ENCODE measurements around the gene RSBN1. TPM values are rescaled to one million over a fixed set of nuclear protein-coding genes. Genes with fewer than 3 reads are reported as not detected.

The RSBN1 gene
- total and polyA plus RNA-seq, 12 donors = 2.1 to 13.9 (median 11.3) TPM

DNA sequence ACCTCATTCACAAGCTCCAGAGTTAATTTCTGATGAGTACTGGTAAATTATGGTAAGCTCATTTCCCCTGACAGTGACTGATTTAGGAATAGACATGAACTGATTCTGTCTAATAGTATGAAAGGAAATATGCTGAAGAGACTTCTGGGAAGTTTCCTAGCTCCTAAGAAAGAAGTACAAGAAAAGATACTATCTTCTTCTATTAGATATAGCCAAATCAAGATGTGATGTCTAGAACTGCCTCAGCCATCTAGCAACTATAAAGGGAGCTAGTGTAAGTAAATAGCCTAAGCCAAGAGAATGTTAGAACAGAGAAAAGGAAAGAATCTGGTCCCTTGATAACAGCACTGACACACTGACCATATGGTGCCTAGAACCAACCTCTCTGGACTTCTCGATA, 42.2 kb downstream of the RSBN1 start:
- peaks cover 0 to 20% (median 14%) of the 10 kb centered on the region in 9 donors for H3K4me1 ChIP-seq
- TF ChIP-seq, protein P1, sequence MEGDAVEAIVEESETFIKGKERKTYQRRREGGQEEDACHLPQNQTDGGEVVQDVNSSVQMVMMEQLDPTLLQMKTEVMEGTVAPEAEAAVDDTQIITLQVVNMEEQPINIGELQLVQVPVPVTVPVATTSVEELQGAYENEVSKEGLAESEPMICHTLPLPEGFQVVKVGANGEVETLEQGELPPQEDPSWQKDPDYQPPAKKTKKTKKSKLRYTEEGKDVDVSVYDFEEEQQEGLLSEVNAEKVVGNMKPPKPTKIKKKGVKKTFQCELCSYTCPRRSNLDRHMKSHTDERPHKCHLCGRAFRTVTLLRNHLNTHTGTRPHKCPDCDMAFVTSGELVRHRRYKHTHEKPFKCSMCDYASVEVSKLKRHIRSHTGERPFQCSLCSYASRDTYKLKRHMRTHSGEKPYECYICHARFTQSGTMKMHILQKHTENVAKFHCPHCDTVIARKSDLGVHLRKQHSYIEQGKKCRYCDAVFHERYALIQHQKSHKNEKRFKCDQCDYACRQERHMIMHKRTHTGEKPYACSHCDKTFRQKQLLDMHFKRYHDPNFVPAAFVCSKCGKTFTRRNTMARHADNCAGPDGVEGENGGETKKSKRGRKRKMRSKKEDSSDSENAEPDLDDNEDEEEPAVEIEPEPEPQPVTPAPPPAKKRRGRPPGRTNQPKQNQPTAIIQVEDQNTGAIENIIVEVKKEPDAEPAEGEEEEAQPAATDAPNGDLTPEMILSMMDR (IDR thresholded peaks at IDR 0.05) = no peak
- intact Hi-C loops (cut with DNase I) = no loop called here
- WGBS, 2 donors = 69 to 90% methylated on average over 1 of the region's 1 CpG
- H3K27me3 ChIP-seq = no peaks in the 10 kb centered on the region
- no peaks in the 10 kb centered on the region for H3K9me3 ChIP-seq
- ATAC-seq (no peak), DNase-seq (no peak)
- H3K36me3 ChIP-seq = peaks cover 0 to 67% (median 10%) of the 10 kb centered on the region in 9 donors
- H3K4me3 ChIP-seq = no peak overlapping the region
- no peak overlapping the region for H3K27ac ChIP-seq

DNA sequence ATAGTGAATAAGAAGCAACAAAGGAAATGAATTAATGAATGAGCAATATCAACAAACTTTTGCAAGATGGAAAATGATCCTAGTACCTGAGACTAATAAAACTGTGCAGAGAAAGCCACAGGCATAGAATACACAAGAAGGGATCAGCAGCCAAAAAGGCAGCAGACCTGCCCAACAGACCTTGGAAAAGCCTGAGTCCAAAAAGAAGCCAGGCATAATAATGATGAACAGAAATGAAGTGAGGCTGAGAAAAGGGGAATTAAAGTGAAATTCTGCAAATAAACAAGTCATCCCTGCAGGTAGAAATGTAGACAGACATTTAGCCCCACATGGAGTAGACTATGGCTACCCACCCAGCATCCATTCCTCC, 42.7 kb downstream of the RSBN1 start:
- intact Hi-C loops (cut with DNase I) = no loop called here
- H3K27ac ChIP-seq = peak overlapping the region in 1 of 10 donors; percentile 36
- no peaks in the 10 kb centered on the region for H3K9me3 ChIP-seq
- H3K27me3 ChIP-seq = no peaks in the 10 kb centered on the region
- DNase-seq (no peak), ATAC-seq (no peak)
- H3K4me1 ChIP-seq = peaks cover 0 to 20% (median 14%) of the 10 kb centered on the region in 9 donors
- no peak overlapping the region for H3K4me3 ChIP-seq
- TF ChIP-seq, protein P1 (IDR thresholded peaks at IDR 0.05) = no peak
- H3K36me3 ChIP-seq = peaks cover 0 to 67% (median 10%) of the 10 kb centered on the region in 9 donors

DNA sequence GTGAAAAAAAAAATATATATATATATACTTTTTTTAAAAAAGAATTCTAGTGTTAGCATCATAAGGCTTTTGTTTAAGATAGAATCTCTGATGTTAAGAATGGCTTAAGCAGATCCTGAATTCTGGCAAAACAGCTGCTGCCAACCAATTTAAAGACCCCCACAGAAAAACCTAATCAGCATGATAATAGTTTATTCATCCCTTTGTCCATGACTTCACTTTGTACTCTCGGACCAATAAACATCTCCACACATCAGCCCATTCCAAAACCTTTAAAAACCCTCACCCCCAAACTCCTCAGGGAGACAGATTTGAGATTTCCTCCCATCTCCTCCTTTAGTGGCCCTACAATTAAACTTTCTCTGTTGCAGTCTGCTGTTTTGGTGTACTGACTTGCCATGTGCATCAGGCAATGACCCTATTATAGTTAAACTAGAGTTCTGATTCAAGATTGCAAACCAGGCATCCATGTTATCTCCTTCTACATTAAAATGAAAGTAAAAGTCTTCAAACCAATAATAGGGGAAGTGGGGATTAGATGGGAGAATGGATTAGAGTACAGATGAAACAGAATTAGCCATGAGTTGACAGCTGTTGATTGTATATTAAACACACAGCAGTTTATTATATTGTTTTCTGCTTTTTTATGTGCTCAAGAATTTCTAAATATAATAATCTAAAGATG, 43.2 kb downstream of the RSBN1 start:
- Histone ChIP-seq H3K4me3 (no peak overlapping the region), H3K9me3 (no peaks in the 10 kb centered on the region), H3K36me3 (peaks cover 0 to 67% (median 10%) of the 10 kb centered on the region in 9 donors), H3K27ac (peak overlapping the region in 1 of 10 donors; percentile 36), H3K4me1 (peaks cover 0 to 20% (median 14%) of the 10 kb centered on the region in 9 donors), H3K27me3 (no peaks in the 10 kb centered on the region)
- ATAC-seq (no peak), DNase-seq (no peak)
- TF ChIP-seq, protein P1 (IDR thresholded peaks at IDR 0.05) = no peak
- intact Hi-C loops (cut with DNase I) = no loop called here
- WGBS, 2 donors = 85 to 96% methylated on average over 1 of the region's 1 CpG

DNA sequence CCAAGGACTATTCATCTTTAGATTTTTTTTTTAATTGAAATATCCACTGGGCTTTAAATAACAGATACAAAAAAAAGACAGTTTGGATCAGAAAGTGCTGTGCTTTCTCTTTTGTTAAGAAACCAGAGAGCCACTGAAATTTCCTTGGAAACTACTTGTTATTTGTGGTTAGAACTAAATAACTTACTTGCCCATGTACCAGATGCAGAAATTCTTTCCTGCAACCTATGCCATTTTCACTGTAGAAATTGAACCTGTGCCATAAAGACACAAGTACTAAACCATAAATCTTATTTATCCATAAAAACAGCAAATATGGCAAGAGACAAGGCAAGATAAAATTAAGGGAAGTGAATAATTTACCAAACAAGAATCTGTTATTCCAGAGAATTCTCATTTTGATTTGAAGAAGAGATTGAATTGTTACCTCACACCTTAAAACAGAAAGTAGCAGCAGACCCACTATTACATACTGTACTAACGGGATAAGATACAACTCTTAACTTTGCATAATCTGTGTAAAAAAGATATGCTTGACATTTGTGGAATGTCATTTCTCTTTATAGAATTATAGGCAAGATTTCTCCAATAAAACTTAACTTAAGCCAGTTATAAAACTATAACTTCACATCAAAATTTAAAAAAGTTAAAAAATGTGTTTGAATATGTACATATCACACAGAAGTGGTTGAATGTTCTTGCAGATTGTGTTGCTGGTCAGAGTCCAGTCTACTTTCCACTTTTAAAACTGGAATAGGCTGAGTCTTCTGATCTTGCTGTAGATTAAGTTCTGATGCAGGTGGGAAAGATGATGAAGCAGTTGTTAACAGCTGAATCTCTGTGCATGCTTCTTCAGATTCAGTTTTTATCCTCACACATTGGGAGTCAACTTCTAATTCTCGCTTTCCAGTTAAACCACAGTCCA, 46.7 kb downstream of the RSBN1 start:
- ATAC-seq (no peak), DNase-seq (no peak)
- Histone ChIP-seq H3K27ac (no peak overlapping the region), H3K27me3 (no peaks in the 10 kb centered on the region), H3K4me1 (peaks cover 0 to 18% (median 12%) of the 10 kb centered on the region in 9 donors), H3K4me3 (no peak overlapping the region), H3K9me3 (no peaks in the 10 kb centered on the region), H3K36me3 (peaks cover 0 to 66% (median 10%) of the 10 kb centered on the region in 9 donors)
- 89 to 95% methylated on average over 2 of the region's 2 CpGs for WGBS, 2 donors
- intact Hi-C loops (cut with DNase I) = no loop called here
- TF ChIP-seq, protein P1 (IDR thresholded peaks at IDR 0.05) = no peak
